HCEC 1CT (cell line): ENCODE data around the gene SEZ6.
A peak's percentile ranks its signal among the peaks of the same experiment; 100 is the strongest.
"Not testable (repeated sequence)": the region's sequence is repeated elsewhere in the genome, so short reads cannot be mapped to it uniquely, and the experiment has no call there.

ENCODE experiments used
- DNase-seq: peaks from one replicate; pipeline ENCODE4 v3.0.0-alpha.2; 2017

SEZ6 gene

DNA sequence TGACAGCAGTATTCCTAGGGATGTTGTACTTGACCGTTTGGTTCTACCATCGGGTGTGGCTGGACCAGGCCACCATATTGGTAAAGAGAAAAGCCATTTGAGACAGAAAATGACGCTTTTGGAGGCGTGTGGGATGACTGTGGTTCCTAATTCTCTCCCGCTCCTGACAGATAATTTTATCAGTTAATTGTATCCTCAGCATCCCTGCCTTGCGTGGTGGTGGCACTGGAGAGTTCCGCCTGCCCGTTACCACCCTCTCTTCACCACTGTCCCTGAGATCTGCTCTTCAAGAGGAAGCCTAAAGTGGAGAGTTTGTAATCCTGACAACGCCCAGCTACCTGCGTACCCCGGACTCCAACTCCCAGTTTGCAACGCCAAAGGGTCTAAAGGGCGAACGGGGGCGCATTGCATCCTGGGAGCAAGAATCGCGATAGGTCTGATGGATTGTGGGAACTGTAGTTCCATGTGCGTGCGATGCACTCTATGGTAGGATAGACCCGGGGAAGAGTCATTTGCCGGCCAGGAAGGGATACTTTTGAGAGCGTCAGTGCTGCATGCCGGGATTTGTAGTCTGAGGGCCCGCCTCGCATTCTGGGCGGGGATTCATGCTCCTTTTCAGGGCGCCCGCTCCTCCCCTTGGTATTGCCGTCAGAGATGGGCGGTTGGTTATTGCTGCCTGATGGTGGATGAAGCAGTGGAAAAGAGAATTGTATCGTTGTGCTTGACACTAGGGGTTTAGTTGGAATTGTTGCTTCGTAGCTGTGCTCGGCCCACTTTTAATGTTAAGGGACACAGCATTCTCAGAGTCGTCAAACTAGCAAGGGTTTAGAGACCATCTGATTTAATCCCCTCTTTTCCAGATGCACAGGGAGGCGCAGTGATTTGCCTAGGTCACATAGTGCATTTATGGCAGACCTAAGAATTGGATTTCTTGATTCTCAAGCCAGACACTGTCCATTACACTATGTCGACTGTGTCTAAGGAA lies 53.5 kb downstream of the SEZ6 start:
- peak; percentile 100 for DNase-seq

DNA sequence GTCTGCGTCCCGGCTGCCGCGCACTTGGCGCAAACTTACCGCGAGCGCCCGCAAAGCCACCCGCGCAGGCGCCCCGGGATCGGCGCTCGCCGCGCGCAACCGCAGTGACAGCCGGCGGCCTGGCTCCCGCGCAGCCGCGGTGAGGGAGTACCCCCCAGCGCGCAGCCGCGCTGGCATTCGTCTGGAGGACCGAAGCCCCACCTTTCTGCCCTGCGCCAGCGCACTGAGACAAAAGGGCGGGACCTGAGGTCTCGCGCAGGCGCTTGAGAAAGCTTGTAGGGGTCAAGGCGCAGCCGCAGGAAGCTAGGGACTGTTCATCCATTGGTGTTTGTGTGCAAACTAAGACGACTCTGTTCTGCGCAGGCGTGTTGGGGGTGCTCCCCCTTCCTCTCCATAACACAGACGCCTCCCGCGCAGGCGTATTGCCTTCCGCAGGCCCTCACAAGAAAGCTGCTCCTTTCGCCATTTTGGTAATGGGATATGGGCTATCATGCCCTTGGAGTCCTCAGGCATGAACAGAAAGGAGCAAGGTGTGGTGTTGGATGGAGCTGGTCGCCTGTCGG lies 54.3 kb downstream of the SEZ6 start, which contains the start of gene PHF12:
Gene PHF12 (minus strand): TSS at position 91 of the 563 bp plus-strand sequence. CDS start 558 bp downstream, outside the sequence.
- peak; percentile 100 for DNase-seq

DNA sequence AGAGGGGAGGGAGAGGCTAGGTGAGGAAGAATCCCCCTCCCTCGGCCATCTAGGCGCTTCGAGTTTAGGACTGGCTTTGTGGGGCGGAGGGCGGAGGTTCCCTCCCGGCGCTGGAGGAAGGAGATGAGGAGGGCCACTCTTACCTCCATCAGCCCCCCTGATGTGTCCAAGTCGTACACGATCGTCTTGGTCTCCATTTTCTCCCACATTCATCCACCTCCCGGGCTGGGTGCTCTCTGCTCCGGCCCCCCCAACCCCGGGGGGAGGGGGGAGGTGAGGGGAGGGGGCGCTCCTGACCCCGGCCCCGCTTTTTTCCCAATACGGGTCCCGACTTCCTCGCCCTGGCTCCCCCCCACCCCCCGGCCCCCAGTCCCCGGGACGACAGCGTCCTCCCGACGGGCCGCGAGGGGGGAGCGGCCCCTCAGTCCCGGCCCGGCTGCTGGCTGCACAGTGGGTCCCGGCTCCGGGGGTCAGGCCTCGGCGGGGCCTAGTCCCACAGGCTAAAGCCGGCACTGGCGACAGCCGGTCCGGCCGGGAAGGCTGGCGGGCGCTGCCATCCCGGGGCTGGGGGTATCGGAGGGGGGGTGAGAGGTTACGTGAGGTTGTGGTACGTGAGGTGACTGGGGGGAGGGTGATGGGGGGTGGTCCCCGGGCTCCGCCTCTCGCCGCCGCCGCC lies 54.9 kb downstream of the SEZ6 start:
- no peak for DNase-seq

DNA sequence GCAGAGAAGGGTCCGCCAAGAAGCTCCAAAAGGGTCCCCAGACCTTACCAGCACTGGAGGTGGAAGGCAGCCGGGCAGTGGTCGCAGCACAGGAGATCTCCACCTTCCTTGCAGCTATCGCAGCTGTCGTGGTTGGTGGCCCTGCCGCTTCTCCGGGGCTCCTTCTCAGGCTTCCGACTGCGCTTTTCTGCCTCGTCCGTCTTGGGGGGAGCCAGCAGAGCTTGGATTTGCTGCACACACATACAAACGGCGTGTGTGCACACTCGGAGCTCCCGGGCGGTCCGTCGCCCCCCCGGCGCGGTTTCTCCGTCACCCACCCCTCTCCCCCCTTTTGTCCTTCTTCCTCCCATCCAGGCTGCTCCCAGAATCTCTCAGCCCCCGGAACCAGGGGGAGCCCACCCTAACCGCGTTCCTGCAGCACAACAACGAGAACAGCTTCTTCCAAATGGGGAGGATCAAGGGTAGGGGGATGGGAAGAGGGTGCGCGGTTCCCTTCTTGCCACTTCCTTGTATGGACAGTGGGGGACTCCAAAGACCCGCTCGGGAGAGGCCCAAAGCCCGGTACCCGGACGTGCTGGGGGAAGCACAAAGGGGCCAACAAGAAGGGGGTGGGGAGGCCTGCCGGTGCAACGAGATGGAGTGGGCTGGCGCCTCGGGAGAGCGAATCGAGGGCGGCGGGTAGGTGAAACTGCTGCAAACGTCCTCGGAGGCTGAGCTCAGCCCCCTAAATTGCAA lies 55.6 kb downstream of the SEZ6 start:
- peak; percentile 52 for DNase-seq

DNA sequence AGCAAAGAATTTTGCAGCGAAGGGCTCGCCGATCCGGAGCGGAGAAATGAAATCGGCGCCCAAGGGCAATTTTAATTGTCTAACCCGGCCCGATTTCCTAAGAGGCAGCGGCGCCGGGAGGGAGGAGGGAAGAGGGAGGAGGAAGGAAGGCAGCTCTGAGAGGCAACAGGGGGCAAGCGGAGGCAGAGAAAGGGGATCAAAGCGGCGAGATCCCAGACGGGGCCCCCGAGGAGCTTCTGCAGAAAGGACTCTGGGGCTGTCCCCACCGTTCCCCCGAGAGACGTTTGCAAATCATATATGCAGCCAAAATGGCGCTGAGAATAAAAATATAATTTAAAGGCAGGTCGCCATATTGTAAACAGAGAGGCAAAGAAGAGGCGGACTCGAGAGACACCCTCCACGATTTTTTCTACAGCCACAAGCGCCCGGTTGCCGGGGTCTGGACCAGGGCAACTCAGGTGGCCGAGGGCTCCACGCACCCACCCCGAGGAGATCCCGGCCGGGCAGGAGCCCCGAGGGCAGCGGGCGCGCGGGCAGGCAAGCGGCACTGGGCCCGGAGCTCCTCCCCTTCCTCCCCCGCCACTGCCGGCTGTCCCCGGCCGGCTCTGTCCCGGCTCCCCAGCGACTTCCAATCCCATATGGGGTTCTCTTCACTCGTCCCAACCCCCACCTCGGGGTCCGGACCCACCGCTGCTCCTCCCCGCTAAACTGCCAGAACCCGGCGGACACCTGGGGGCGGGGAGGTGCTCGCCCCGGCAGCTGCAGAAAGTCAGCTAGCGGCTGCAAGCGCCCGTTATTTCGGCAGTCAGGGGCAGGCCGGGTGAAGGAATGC lies 56.4 kb downstream of the SEZ6 start:
- DNase-seq: peak; percentile 46

DNA sequence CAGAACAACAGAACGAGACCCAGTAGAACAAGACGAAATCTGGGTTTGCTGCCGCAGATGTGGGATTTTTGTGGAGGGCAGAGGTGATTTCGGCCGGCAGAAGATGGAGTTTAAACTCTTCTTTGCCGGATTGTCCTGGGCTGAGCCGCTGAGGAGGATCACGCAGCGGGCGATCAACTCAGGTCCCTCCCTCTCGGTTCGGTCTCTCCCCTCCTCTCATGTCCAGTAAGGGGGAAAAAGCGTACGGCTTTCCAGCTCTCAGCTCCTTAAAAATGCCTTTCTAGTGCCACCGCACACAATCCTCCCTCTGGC lies 57.0 kb downstream of the SEZ6 start:
- DNase-seq: no peak

DNA sequence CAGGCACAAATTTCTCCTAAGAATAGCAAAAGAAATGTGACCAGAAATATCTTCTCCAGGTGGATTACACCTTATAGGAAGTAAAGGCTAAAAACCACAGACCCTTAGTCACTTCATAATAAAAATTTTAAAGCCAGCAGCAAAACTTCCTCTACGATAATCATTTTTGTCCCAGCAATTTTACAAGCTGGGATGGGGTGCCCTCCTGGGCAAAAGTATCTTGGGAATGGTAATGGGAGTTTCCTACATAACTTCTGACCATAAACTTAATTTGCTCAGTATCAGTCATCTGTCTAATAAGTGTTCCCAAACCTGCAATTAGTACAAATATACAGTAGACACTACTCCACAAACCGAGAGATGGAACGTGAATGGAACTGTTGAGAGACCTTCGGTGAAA lies 57.5 kb downstream of the SEZ6 start:
- no peak for DNase-seq

DNA sequence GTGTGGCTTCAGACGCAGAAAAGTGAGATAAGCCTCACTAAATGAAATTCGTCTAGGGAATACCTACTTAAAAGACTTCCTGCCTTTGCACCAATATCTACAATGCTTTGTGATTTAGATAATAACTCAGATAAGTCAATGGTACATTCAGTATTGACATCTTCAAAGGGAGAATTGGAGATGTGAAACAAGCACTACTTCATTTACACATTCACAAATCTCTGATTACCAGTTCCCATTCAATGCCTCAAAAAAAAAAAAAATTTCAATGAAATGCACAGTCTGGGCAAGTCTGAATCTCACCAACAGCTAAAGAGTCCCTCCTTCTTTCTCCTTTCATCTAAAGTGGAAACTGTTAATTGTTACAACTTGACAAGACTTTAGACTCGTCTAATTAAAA lies 58.2 kb downstream of the SEZ6 start:
- DNase-seq: no peak

DNA sequence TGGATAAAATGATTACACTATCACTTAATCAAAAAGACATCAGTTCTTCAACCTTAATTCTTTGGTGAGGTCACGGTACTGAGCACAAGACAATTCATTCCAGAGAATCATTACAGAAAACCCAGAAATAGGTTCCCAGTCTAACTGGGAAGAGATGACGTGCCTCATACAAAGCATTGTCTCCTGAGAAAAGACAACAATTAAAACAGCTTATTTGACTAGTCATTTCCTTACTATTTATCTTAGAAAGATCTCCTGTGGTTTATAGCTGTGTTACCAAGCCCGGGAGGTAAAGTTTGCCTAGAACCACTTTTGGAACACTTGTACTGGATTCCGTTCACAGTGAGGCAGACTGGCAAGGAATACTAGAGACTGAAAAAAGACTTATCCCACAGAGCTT lies 59.6 kb downstream of the SEZ6 start:
- DNase-seq: no peak

DNA sequence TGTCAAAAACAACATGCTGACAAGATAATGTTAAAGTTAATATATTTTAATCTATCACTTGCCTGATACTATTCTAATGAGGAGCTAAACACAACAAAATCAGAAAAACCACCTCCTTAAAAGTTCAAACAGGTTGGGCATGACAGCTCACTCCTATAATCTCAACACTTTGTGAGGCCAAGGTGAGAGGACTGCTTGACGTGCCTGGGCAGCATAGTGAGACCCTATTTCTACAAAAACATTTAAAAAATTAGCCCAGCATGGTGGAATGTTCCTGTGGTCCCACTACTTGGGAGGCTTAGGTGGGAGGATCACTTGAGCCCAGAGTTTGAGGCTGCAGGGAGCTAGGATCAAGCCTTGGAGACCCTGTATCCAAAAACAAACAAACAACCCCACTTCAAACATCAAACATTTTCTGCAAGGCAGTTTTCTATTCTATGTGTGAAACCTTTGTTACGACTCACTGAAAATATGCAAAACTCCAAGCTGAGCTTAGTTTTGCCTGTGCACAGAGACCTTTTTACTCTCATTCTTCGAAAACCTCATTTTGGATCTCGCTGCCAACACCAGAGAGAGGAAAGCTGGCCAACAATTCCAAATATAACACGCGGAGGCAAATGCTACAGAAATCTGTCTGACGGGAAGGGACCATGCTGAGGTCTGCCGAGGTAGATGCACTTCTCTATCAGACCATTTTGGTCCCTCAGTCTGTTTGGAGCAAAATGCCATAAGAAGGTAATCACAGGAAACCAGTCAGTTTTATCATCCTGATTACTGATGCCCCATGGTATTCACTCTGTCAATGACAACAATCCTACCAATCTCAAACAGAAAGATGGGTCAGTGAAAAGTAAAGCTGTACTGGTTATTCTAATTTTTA lies 60.7 kb downstream of the SEZ6 start:
- DNase-seq: peak; percentile 52

DNA sequence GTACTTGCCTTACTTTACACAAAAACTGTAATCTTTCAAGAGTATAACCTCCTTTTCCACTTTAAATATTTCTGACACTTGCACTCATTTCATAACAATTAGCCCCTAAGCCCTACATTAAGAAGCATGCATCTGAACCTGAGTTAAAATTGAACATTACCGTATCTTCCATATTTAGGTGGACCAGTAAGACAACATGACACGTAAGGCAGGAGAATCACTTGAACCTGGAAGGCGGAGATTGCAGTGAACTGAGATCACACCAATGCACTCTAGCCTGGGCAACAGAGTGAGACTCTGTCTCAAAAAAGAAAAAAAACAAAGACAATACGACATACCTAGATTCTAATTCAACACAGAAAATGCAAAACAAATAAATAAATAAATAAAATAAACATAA lies 61.5 kb downstream of the SEZ6 start:
- DNase-seq: no peak

DNA sequence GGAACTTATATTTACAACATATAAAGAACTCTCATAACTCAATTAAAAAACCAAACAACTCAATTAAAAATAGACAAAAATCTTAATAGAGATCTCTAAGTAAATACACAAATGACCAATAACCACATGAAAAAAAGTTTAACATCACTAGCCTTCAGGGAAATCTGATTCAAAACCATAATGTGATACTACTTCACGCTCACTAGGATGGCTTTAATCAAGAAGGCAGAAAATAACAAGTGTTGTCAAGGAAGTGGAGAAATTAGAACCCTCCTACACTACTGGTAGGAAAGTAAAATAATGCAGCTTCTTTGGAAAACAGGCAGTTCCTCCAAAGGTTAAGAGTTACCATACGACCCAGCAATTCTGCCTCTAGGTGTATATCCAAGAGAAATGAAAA lies 62.9 kb downstream of the SEZ6 start:
- no peak for DNase-seq

DNA sequence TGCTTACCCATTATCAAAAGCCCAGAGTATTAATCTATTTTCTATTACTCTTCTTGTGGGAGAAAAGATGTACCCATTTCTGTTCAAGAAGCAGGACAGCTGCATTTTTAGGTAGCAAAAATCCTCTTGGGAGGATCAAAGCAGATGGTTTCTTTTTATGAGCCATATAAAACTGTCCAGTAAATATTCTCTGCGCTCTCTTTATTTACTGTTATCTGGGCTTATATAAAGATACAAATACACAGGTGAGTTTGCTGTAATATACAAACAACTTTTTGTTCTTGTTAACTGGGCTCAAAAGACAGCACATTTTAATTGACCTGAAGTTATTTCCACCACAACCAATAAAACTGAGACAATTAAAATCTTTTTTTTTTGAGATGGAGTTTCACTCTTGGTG lies 64.6 kb downstream of the SEZ6 start:
- no peak for DNase-seq

DNA sequence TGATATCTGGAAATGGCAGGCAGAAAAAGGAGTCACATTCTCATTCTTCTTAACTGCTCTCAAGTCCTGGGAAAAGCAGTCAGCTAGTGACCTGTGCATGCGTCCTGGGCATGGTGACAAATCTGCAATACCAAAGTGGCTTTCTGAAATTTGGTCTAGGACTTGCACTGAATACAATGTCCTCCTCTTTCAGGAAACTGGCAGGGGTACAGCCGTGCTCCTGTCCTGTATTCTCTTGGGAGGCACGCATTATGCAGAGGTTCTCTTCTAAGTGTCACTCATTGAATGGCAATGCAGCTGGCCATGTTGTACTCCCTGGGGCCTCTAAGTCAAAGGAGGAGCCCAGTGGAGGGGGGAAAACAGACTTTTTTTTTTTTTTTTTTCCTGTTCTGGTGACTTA lies 65.2 kb downstream of the SEZ6 start:
- no peak for DNase-seq

DNA sequence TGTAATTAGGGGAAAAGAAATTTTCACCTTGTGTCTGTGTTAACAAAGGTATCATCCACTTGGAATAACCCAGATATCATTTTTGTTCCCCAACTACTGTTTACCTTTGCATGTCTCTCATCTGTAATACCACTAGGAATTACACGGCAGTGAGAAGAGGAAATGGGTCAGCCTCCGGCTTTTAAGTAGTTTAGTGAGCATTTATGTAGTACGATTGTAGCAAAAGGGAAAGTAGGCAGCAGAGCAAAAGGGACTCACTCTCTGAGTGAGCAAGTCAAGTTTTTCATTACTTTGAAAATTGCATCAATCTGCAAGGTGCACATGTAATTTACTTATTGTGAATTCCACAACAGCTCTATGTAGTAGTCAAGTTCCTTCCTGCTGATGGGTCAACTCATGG lies 65.7 kb downstream of the SEZ6 start:
- DNase-seq: no peak

DNA sequence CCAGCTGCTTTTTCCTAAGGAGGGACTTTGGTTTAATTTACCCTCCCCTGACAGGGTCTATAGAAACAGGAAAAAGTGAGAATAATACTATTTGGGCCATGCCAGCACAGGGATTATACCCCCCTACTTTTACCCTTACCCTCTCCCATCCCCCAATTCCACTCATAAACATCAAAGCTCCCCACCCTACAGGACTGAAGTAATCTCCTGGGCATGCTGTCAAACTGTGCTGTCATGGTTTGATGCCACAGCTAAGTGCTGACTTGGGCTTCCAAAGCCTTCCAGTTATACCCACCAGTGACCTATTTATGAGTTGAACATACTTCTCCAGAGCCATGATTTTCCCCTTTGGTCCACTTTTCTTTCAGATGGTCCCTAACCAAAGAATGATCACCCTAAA lies 67.3 kb downstream of the SEZ6 start:
- DNase-seq: no peak

DNA sequence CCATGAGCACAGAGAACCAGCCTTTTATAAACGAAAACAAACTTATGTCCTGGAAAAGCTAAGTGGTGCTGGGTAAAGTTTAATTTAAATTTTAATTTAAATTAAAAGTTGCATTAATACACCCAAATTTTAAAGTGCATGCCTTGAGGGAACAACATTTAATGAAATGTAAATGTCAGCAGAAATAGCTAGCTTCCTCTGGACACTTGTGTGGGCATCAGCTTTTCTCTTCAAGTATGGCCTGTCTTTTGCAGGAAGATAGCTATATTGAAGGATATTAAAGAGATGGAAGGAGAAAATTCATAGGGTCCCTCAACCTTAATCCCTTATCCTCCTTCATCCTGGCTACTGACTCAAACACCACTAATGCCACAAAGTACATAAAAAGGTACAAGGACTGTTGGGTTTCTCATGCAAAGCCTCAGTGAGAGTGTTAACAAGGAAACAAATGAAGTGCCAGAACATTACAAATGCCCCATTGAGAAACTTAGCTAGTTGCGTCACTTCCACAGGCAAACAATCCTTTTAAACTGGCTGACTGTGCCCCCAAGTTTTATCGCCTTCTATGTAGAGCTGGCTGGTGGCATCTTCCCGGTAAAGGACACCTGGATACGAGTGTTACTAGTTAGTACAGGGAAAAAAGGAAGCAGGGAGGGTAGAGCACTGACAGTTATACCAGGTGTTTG lies 68.6 kb downstream of the SEZ6 start:
- peak; percentile 44 for DNase-seq

DNA sequence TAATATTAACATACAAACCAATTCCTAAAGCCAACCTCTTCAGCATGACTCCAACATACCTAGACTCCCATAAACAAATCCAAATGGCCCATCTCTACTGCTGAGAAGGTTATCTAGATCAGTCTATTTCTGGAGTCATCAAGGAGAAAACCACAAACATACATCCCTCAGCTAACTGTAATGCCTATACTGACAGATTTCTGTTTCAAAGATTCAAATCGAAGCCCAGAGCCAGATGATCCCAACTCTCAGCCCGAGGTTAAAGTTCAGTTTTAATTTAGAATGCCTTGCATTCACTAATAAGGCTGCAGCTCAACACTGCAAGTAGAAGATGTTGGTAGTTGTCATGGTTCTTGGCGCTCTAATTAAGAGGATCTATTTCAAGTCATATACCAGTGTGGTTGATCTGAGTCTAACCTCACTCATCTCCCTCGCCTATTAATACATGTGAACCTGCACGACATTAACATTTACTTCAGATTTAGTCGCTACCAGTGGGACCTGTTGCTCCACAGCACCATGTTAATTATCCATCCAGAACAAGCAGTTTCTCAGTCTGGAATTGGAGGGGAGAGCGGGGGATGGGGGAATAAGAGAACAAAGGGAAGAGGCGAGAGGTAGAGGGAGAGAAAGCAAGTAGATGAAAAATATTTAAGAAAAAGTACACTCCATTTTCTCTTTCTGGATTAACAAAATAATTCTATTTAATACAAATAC lies 69.9 kb downstream of the SEZ6 start:
- DNase-seq: no peak

DNA sequence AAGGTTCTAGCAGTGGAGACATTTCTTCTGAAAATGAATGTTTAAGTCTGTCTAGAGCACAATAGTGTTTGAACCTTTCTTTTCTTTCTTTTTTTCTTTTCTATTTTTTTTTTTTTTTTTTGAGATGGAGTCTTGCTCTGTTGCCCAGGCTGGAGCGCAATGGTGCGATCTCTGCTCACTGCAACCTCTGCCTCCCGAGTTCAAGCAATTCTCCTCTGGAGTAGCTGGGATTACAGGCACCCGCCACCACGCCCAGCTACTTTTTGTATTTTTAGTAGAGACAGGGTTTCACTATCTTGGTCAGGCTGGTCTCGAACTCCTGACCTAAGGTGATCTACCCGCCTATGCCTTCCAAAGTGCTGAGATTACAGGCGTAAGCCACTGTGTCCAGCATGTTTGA lies 71.3 kb downstream of the SEZ6 start:
- not testable (repeated sequence) for DNase-seq

DNA sequence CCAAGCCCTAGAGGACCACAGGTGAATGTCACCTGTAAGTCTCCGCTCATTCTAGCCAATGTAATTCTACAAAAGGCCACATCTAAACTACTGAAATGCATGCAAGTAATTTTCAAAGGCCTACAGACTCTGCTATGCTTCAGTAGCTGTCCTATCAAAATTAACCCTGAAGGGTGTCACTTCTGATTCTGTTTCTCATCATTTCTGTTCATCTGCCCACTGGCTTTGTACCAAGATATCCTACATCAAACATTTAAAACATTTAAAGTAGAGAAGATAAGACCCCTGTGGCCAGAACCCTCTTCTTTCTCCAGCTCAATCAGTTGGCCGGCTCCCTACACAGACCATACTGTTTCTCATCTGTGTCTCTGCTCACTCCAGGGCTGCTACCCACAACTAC lies 76.0 kb downstream of the SEZ6 start:
- DNase-seq: no peak
